Stimulated activated CD4-positive, alpha-beta T cell treated with anti-CD3 and anti-CD28 coated beads, TNF-alpha, amount 100 ng/mL, for 4 hours (primary cell): ENCODE measurements around the gene ZWILCH.

Source experiments
- DNase-seq, 3 experiments: peaks; one replicate each; pipeline ENCODE4 v3.0.0-alpha.2; 2020; ENCODE audit warnings: low read depth in 3 of 3

The ZWILCH gene

DNA sequence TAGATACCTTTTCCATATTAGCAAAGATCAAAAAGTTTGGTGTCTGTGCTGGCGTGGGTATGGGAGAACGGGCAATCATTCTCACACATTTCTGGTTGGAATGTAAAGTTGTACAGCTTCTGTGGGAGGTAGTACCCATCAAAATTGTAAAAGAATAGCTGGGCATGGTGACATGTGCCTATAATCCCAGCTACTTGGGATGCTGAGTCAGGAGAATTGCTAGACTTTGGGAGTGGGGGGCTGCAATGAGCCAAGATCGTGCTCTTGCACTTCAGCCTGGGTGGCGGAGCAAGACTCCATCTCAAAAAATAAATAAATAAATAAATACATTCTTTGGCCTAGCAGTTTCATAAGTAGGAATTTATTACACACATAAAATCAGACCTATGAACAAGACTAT, 37.8 kb downstream of the ZWILCH start:
- DNase-seq: no peak

DNA sequence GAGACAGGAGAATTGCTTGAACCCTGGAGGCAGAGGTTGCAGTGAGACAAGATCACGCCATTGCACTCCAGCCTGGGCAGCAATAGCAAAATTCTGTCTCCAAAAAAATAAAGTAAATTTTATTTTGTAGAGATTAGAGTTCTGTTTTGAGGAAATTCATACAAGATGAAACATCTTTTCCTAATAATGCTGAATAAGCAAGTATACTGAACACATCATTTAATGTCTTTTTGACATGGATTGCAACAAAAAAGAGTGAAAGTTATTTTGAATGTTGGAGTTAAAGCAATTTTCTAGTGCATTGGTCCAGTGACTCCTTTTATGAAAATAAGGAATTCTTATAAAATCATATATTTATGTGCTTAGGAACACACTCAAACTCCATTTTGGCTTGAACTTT, 40.1 kb downstream of the ZWILCH start:
- DNase-seq: no peak

DNA sequence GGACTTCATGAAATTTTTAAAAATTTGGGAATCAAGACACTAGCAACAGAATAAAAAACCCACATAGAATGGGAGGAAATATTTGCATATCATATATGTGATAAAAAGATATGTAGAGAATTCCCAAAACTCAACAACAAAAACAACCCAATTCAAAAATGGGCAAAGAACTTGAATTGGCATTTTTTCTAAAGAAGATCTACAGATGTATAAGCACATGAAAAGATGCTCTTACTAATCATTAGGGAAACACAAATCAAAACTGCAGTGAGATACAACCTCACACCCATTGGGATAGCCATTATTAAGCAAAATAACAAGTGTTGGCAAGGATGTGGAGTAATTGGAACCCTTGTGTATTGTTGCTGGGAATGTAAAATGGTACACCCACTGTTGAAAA, 50.6 kb downstream of the ZWILCH start:
- no peak for DNase-seq

DNA sequence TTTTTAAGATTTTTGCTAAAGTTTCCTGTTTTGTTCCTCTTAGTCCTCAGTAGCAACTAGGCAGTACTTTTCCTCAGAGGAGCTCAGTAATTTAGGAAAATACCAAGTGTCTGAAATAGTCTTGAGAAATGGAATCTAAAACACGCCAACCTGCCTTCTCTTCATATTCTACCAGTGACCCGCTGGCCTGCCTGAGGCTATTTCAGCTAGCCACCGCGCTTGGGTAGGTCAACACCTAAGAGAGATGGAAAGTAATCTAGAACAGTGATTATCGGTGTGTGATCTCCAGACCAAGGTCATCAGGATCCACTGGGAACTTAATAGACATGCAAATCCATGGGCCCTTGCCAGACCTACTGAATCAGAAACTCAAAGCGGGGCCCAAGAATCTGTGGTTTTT, 53.1 kb downstream of the ZWILCH start:
- no peak for DNase-seq

DNA sequence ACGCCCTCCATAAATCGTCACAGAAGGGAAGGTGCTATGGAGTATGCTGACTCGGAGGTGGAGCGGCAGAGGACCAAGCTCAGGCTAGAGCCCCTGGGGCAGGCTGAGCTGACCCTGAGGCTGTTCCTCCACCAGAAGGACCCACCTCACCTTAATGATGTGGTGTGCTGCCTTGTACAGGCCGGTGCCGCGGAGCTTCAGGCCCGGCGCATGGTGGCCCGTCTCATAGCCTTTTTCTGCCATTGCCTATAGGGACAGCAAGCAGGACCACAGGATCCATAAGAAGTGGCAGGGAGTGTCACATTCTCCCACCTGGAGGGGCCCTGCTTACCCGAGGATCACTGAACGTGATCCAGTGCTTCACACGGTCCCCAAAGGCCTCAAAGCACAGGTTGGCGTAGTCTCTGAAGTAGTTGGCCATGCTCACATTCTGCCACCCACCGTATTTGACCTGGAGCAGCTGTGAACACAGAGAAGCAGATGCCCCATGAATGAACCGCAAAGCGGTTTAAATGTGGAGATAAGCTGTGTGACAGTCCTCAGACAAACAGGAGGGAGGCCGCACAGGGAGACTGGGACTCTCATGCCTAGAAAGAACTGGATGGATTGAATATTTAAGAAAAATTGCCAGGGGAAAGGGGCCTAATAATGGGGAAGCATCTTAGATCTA, 55.9 kb downstream of the ZWILCH start:
- DNase-seq: no peak

DNA sequence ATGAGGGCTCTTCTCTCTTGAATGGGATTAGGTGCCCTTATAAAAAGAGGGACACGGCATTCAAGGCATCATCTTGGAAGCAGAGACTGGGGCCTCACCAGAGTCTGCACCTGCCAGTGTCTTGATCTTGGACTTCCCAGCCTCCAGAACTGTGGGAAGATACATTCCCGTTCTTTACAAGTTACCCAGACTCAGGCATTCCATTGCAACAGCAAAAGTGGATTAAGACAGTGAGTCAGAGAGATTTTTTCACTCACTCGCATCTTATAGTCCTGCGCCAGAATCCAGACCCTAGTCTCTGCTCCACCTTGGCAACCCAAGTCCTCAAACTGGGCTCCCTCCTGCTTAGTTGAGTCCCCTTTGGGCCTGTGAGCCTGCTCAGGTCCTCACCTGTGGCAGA, 58.0 kb downstream of the ZWILCH start:
- DNase-seq: no peak

DNA sequence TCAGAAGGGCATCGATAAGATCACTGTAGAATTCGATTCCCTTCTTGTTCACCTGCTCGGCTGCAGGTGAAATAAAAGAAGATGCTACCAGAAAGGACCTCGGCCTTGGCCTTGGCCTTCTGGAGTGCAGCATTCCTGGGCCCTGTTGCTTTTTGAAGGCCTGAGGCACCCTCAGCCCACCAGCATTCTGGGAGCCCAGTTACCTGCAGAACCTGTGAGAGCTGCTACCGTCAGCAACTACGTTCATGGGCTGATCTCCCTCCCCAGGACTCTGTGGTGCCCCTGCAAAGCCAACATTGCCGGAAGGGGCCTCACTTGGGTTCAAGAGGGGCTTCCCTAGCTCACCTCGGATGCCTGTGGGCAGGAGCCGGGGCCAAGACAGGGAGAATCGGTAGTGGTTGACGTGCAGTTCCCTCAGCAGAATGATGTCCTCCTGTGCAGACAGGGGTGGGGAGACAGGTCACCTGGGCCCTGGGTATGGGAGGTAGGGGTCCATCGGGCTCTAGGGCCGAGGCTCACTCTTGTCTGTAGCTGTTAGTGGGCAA, 58.5 kb downstream of the ZWILCH start:
- DNase-seq: no peak

DNA sequence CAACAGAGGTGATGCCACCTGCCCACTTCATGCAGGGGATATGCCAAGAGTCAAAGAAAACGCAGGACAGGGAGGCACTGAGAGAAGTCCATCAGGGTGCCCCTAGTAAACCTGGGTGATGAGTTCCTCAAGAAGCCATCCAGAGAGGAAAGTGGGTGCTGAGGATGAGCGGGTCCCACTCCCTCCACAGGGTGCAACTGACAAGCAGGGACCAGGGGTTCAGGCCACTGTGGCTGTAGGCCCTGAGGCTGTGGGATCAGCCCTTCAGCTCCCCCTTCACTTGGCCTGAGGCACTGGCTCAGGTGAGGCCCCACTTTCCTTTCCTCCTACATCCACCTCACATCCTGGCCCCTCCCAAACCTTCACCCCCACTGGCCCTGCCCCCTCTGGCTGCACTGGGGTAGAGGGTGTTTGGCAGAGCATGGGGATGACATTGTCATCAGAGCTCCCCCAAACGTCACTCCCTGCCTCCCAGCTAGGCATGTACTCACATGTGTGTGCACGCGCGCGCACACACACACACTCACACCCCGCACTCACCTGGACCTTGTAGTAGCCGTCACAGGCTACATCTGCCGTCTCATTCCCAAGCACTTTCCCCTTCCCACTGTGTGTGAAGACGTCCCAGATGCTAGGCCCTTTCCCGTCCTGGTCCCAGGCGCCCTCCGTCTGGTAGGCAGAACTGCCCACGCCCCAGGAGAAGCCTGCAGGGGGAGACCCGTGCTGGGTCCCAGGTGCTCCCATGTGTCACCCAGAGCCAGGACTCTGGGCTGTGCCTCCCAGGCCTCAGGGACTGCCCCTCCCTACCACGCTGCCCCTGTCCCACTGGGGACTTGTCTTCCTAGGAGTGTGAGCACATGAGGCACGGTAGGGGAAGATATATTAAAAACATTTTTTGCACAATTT, 59.3 kb downstream of the ZWILCH start:
- DNase-seq: no peak

DNA sequence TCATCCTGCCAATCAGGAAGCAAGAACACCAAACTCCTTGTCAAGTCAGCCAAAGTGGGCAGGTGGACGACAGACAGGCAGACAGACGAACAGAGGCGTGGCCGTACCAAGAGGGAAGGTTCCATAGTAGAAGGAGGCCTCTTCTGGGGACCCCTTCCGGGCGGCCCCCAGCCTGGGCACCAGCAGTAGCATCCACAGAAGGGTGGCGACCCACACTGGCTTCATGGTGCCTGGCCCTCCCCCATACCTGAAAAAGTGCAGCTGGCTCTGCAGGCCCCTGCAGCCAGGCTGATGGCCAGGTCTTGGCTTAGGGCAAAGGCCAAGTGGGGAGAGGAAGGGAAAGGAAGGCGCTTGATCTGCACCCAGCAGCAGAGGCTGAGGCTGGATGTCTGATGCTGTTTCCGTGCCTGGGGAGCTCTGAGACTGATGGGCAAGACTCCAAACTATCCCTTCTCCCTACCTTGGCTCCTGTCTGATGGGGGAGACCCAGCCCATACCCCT, 60.1 kb downstream of the ZWILCH start:
- no peak for DNase-seq

DNA sequence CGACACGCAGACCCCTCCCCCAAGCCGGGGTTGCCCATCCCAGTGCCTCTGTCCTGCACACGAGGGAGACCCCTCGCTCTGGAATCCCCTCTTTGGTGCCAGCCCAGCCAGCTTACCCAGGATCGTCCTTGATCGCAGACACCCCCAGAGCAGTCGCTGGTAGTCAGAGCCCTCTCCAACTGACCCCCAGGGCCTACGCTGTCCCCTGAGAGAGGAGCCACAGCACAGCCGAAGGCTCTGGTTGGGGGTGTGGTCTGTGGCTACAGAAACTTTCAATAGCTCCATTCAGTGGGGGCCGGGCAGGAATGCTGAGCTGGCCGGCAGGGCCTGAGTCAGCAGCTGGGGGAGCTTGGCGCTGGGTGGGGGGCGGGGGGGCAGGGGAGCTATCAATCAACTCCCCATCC, 60.6 kb downstream of the ZWILCH start, which contains the start of gene LCTL:
Gene LCTL (minus strand): TSS at position 258 of the 404 bp plus-strand sequence. CDS start 633 bp downstream, outside the sequence.
- no peak for DNase-seq

DNA sequence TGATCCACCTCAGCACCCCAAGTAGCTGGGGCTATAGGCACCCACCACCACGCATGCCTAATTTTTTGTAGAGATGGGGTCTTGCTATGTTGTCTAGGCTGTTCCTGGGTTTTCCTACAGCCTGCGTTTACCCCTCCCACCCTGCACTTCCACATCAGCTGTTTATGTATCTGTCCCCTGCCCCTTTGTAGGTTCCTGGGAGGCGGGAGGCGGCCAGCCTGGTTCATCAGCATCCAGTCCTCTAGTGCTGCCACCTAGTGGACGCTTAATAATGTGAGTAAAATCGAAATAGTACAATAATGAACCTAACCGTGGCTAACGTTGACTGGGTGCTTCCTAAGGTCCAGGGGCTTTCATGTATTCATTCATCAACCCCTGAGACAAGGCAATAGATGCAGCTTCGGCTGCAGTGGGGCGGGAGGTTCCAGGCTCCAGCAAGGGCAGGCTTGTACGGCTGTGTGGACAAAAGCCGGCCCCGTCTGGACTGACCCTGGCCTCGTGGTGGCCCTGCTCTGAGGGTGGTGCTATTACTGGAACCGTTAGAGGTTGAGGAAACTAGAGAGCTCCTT, 61.9 kb downstream of the ZWILCH start:
- peak in 2 of 3 experiments; percentile 4 to 42 for DNase-seq

DNA sequence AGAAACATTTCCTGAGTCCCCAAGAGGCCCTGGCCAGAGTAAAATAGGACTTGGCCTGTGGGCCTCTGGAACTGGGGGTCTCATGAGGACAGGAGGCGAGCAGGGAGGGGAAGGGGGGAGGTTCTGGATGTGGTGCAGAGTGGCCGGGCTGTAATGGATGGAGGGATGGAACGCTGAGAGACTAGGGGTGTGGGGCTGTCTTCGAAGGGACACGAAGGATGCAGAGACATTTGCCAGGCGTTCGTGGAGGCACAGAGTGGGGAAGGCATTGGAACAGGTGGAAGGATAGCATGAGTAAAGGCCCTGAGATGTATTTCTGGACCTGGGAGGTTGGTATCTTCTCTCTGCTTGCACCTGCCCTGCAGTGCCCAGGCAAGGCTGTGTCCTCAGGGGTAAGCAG, 62.8 kb downstream of the ZWILCH start:
- DNase-seq: no peak

DNA sequence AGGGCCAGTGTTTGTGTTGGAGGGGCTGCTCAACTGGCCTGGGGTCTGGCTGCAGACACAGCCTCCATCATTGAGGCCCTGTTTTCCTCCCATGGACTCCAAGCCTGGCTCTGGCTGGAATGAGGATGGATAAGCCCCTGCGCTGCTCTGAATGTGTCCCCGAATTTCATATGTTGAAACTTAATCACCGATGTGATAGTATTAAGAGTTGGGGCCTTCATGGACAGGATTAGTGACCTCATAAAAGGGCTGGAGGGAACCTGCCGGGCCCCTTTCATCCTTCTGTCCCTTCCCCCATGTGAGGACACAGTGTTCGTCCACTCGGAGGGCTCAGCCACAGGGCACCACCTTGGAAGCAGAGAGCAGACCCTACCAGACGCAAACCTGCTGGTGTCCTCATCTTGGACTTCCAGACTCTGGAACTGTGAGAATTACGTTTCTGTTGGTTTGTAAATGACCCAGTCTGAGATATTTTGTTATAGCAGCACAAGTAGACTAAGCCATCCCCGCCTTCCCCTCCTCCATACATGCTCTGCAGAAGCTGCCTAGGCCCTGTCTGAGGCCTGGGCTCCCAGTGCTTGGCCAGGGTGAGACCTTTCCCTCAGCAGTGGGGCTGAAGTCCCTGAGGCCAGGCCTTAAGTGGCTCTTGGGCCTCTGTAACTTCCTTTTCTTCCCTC, 64.5 kb downstream of the ZWILCH start:
- DNase-seq: no peak

DNA sequence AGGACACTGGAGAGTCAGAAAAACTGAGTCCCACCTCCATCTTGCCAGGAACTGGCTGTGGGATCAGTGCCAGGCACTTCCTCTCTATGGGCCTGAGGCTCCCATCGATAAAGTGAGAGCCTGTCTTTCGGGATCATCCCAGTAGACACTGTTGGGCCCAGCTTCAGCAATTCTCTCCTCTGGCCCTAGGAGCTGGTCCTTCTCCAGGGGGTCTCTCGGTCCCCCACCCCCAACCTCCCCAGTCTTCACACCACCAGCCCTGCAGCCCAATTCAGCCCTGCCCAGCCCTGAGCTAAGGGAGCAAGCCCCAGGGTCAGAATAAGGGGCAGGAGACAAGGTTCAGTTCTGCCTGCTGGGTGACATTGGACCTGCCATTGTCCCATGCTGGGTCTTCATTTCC, 65.2 kb downstream of the ZWILCH start:
- DNase-seq: no peak

DNA sequence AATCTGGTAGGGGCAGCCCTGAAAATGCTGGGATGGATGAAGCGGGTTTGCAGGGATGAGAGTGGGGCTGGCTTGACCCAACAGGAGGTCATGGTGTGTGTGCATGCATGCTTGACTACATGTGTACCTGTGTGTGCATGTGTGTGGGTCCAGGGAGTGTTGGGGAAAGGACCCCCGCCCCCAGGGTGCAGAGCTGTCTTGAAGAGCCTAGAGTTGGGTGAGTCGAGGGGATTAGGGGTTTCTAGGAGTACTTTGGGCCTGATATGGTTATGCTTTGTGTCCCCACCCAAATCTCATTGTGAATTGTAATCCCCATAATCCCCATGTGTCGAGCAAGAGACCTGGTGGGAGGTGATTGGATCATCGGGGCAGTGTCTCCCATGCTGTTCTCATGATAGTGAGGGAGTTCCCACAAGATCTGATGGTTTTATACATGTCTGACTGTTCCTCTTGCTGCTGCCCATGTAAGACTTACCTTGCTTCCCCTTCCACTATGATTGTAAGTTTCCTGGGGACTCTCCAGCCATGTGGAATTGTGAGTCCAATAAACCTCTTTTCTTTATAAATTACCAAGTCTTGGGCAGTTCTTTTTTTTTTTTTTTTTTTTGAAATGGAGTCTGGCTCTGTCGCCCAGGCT, 65.8 kb downstream of the ZWILCH start:
- DNase-seq: no peak

DNA sequence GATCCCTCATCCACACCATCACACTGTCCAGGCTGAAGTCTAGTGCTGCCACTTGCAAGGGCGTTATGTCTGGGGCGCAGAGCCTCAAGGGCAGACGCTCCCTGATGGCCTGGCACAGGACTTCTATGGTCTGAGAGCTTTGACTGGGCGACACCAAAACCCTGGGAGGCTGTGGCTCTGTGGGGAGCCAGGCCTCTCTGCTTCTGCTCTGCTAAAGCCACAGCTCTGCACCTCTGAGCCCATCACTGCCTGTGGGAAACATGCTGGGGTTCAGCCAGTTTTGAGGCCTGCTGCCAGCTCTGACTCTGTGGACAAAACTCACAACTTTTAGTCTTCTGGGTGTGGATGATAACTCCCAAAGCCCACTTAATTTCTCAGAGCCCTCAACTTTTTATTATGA, 67.0 kb downstream of the ZWILCH start:
- DNase-seq: no peak

DNA sequence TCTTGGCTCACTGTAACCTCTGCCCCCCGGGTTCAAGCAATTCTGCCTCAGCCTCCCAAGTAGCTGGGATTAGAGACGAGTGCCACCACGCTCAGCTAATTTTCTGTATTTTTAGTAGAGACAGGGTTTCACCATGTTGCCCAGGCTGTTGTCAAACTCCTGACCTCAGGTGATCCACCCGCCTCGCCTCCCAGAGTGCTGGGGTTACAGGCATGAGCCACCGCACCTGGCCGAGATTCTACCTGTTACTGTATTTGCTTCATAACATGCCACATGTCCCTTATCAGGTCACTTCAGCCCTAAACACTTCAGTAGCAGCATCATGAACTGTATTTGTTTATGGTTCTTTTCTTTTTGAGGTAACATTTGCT, 68.2 kb downstream of the ZWILCH start:
- DNase-seq: no peak

DNA sequence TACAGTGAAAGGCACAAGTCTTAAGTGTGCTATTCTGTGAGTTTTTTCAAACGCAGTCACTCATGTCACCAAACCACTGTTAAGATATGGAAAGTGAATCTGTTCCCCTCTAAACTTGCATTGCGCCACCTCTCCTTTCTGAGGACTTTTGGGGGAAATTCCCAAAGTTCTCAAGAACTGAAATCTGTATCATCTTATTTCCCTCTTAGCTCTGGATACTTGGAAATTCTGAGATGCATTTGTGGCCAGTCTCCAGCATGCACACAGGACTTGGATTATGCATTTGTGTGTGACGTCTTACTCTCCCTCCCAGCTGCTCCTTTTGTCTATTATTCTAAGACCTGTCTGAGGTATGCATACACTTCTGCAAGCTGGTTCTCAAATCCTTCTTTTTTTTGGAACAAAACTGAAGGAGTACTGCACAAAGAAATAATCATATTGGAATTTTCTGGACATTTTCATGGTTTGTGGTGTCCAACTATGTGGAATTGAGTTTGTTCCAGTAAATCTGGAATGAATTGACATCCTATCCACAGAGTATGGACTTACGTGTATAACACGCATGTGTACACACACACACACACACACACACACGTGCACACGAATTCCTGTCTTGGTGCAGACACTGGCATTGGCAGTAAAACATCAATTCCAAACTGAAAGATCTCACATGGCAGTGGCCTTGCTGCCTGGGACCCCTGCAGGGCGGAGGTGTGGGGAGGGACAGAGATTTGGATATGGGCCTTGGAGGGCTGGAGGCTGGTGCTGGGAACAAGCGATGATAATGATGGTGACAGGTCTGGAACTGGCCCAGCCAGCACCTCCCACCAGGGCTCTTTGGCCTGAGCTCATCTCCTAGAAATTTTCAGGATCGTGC, 68.8 kb downstream of the ZWILCH start:
- no peak for DNase-seq

DNA sequence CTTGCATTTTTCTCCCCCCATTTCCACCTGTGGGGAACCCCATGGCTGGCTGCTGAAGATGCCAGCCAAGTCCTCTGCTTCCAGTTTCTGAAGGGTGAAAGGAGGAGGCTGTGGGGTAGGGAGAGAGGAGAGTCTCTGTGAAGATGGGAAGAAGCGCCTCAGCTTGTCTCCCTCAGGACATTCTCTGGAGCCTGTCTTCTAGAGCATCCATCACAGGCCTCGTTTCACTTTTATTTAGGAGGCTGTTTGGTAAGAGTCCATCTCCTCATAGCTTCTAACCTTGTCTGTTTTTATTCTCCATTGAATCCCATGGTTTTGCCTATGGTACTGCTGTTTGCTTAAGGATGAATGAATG, 69.4 kb downstream of the ZWILCH start:
- DNase-seq: no peak

DNA sequence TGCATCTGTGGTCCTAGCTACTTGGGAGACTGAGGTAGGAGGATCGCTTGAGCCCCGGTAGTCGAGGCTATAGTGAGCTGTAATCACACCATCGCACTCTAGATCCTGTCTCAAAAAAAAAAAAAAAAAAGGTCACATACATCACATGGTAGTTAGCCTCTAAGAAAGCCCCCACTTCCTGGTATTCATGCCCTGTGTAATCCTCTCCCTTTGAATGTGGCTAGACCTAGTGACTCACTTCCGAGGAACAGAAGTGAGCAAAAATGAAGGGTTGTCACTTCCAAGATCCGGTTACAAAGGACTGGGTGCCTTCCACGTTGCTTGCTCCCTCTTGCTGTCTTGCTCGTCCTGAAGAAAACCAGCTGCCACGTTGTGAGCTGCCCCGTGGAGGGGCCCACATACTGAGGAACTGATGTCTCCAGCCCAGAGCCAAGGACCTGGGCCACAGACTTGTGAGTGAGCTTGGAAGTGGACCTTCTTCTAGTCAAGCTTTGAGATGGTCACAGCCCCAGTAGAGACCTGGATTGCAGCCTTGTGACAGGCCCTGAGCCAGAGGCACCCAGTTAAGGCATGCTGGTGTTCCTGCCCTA, 73.3 kb downstream of the ZWILCH start:
- no peak for DNase-seq
